OCI-LY7 (cell line): Measurements from ENCODE around the gene HEPACAM.

Experiments
- CTCF ChIP-seq: fragments of 200-600 bp; sonication (generic); conservative IDR thresholded peaks from 2 replicates; pipeline ENCODE4 v1.5.1; 2014; ENCODE audit warnings: mild to moderate bottlenecking, antibody characterized with exemption, low read length, moderate library complexity, mixed read lengths
- EZH2phosphoT487 ChIP-seq: fragments of 200-600 bp; sonication (generic); IDR thresholded peaks from 2 replicates; pipeline ENCODE4 v1.6.1; 2018; ENCODE audit warnings: low read depth, borderline replicate concordance, mild to moderate bottlenecking, mixed run types, antibody characterized with exemption, low read length, moderate library complexity, mixed read lengths

GRCh38 chr11:124891373-124891861 is 44.4 kb downstream of the HEPACAM start:
- no peak for TF ChIP-seq CTCF
- no peak for TF ChIP-seq EZH2phosphoT487
